Activated T-cell treated with anti-CD3 and anti-CD28 coated beads, Interleukin-2, amount 50 U/mL, for 4 hours (primary cell): ENCODE results near the gene CEP112. TPM values are rescaled to one million over a fixed set of nuclear protein-coding genes. Genes with fewer than 3 reads are reported as not detected.
"Not testable (repeated sequence)": the region's sequence is repeated elsewhere in the genome, so short reads cannot be mapped to it uniquely, and the experiment has no call there.

Source experiments
- ATAC-seq, 2 donors: fragments of 200-7000 bp; cut with Tn5 transposase; one replicate each; pipeline ENCODE4 v1.10.0; 2021
- DNase-seq: peaks from one replicate; pipeline ENCODE4 v3.0.0-alpha.2; 2020
- H3K27me3 Mint-ChIP-seq: one replicate; pipeline ENCODE4 v1.8.0; 2021; ENCODE audit warnings: low read depth, mixed read lengths
- H3K36me3 Mint-ChIP-seq: one replicate; pipeline ENCODE4 v1.8.0; 2022; ENCODE audit warnings: mixed read lengths; ENCODE audit not compliant: insufficient read depth
- H3K4me1 Mint-ChIP-seq: one replicate; pipeline ENCODE4 v1.8.0; 2021; ENCODE audit warnings: low read depth, mixed read lengths
- H3K4me3 Mint-ChIP-seq: one replicate; pipeline ENCODE4 v1.8.0; 2021; ENCODE audit warnings: mild to moderate bottlenecking, moderate library complexity, mixed read lengths
- H3K9me3 Mint-ChIP-seq: one replicate; pipeline ENCODE4 v1.8.0; 2021; ENCODE audit warnings: mixed read lengths
- total RNA-seq, 3 donors: library from RNA; stranded (reverse); gene quantifications; one replicate each; pipeline ENCODE4 v1.2.1, GENCODE V29; 2021

CEP112 gene
- total RNA-seq, 3 donors from 2014 or later = 0.71 to 1.5 (median 0.95) TPM

- Mint-ChIP-seq H3K27me3 (peaks cover 3% of the 10 kb centered on the region), H3K4me1 (no peaks in the 10 kb centered on the region), H3K4me3 (no peak overlapping the region), H3K9me3 (no peaks in the 10 kb centered on the region), H3K36me3 (peaks cover 2% of the 10 kb centered on the region)
- ATAC-seq (no peak), DNase-seq (no peak)
These were observed 339.0 kb downstream of the CEP112 start for GRCh38 chr17:65852911-65853310.

- no peak overlapping the region for H3K4me3 Mint-ChIP-seq
- peaks cover 2% of the 10 kb centered on the region for H3K36me3 Mint-ChIP-seq
- no peaks in the 10 kb centered on the region for H3K9me3 Mint-ChIP-seq
- peaks cover 3% of the 10 kb centered on the region for H3K27me3 Mint-ChIP-seq
- no peak for DNase-seq
- ATAC-seq = no peak
- no peaks in the 10 kb centered on the region for H3K4me1 Mint-ChIP-seq
These were observed 339.8 kb downstream of the CEP112 start for GRCh38 chr17:65851965-65852736.

GRCh38 chr17:65850486-65850885, 341.4 kb downstream of the CEP112 start:
- Mint-ChIP-seq H3K36me3 (peaks cover 2% of the 10 kb centered on the region), H3K4me1 (no peaks in the 10 kb centered on the region), H3K4me3 (no peak overlapping the region), H3K9me3 (no peaks in the 10 kb centered on the region), H3K27me3 (peaks cover 2% of the 10 kb centered on the region)
- ATAC-seq = peak in 1 of 2 donors; percentile 25
- DNase-seq = no peak

- no peaks in the 10 kb centered on the region for H3K27me3 Mint-ChIP-seq
- no peak for ATAC-seq
- H3K9me3 Mint-ChIP-seq = no peaks in the 10 kb centered on the region
- no peaks in the 10 kb centered on the region for H3K4me1 Mint-ChIP-seq
- peaks cover 2% of the 10 kb centered on the region for H3K36me3 Mint-ChIP-seq
- no peak overlapping the region for H3K4me3 Mint-ChIP-seq
- DNase-seq = no peak
These were observed 343.2 kb downstream of the CEP112 start for GRCh38 chr17:65848751-65849150.

GRCh38 chr17:65841089-65841488, 350.8 kb downstream of the CEP112 start:
- no peak for ATAC-seq
- Mint-ChIP-seq H3K27me3 (peaks cover 4% of the 10 kb centered on the region), H3K36me3 (no peaks in the 10 kb centered on the region), H3K4me3 (no peak overlapping the region), H3K9me3 (peaks cover 12% of the 10 kb centered on the region), H3K4me1 (no peaks in the 10 kb centered on the region)
- DNase-seq = no peak

- ATAC-seq, H3K4me3 Mint-ChIP-seq, DNase-seq, H3K27me3 Mint-ChIP-seq, H3K4me1 Mint-ChIP-seq: not testable (repeated sequence)
- Mint-ChIP-seq H3K36me3 (peaks cover 11% of the 10 kb centered on the region), H3K9me3 (peaks cover 30% of the 10 kb centered on the region)
These were observed 354.7 kb downstream of the CEP112 start for GRCh38 chr17:65837232-65837631.

GRCh38 chr17:65833214-65833613, 358.7 kb downstream of the CEP112 start:
- Mint-ChIP-seq H3K36me3 (peaks cover 18% of the 10 kb centered on the region), H3K9me3 (peaks cover 39% of the 10 kb centered on the region), H3K27me3 (peaks cover 5% of the 10 kb centered on the region), H3K4me3 (no peak overlapping the region), H3K4me1 (no peaks in the 10 kb centered on the region)
- DNase-seq (no peak), ATAC-seq (no peak)

- DNase-seq = no peak
- peaks cover 4% of the 10 kb centered on the region for H3K4me1 Mint-ChIP-seq
- no peak overlapping the region for H3K4me3 Mint-ChIP-seq
- ATAC-seq = no peak
- H3K9me3 Mint-ChIP-seq = peaks cover 33% of the 10 kb centered on the region
- H3K27me3 Mint-ChIP-seq = peaks cover 5% of the 10 kb centered on the region
- peaks cover 18% of the 10 kb centered on the region for H3K36me3 Mint-ChIP-seq
These were observed 361.6 kb downstream of the CEP112 start for GRCh38 chr17:65830356-65830755.

- DNase-seq, H3K27me3 Mint-ChIP-seq, H3K4me3 Mint-ChIP-seq, ATAC-seq, H3K4me1 Mint-ChIP-seq, H3K36me3 Mint-ChIP-seq: not testable (repeated sequence)
- H3K9me3 Mint-ChIP-seq = peaks cover 12% of the 10 kb centered on the region
These were observed 365.4 kb downstream of the CEP112 start for GRCh38 chr17:65826577-65826976.

GRCh38 chr17:65824901-65825300, 367.0 kb downstream of the CEP112 start:
- no peak for DNase-seq
- Mint-ChIP-seq H3K27me3 (peaks cover 3% of the 10 kb centered on the region), H3K36me3 (no peaks in the 10 kb centered on the region), H3K9me3 (peaks cover 3% of the 10 kb centered on the region), H3K4me3 (no peak overlapping the region), H3K4me1 (peaks cover 4% of the 10 kb centered on the region)
- peak in 1 of 2 donors; percentile 18 for ATAC-seq

- ATAC-seq = no peak
- Mint-ChIP-seq H3K27me3 (peaks cover 5% of the 10 kb centered on the region), H3K4me3 (no peak overlapping the region), H3K36me3 (no peaks in the 10 kb centered on the region), H3K4me1 (peaks cover 4% of the 10 kb centered on the region), H3K9me3 (peaks cover 3% of the 10 kb centered on the region)
- no peak for DNase-seq
These were observed 368.2 kb downstream of the CEP112 start for GRCh38 chr17:65823713-65824112.

GRCh38 chr17:65820811-65821210, 371.1 kb downstream of the CEP112 start:
- Mint-ChIP-seq H3K4me1 (peaks cover under 1% of the 10 kb centered on the region), H3K9me3 (no peaks in the 10 kb centered on the region), H3K36me3 (no peaks in the 10 kb centered on the region), H3K27me3 (peaks cover 6% of the 10 kb centered on the region), H3K4me3 (no peak overlapping the region)
- ATAC-seq = no peak
- no peak for DNase-seq

GRCh38 chr17:65820306-65820705, 371.6 kb downstream of the CEP112 start:
- no peak for DNase-seq
- Mint-ChIP-seq H3K36me3 (no peaks in the 10 kb centered on the region), H3K9me3 (no peaks in the 10 kb centered on the region), H3K4me1 (no peaks in the 10 kb centered on the region), H3K4me3 (no peak overlapping the region), H3K27me3 (peaks cover 6% of the 10 kb centered on the region)
- no peak for ATAC-seq

- Mint-ChIP-seq H3K4me3 (no peak overlapping the region), H3K4me1 (no peaks in the 10 kb centered on the region), H3K36me3 (no peaks in the 10 kb centered on the region), H3K9me3 (no peaks in the 10 kb centered on the region), H3K27me3 (peaks cover 6% of the 10 kb centered on the region)
- no peak for ATAC-seq
- DNase-seq = no peak
These were observed 372.1 kb downstream of the CEP112 start for GRCh38 chr17:65819810-65820209.

GRCh38 chr17:65817951-65818350, 374.0 kb downstream of the CEP112 start:
- H3K4me1 Mint-ChIP-seq = no peaks in the 10 kb centered on the region
- no peak for DNase-seq
- no peaks in the 10 kb centered on the region for H3K36me3 Mint-ChIP-seq
- H3K9me3 Mint-ChIP-seq = no peaks in the 10 kb centered on the region
- ATAC-seq = no peak
- no peak overlapping the region for H3K4me3 Mint-ChIP-seq
- peaks cover 6% of the 10 kb centered on the region for H3K27me3 Mint-ChIP-seq
